Type B pancreatic cell (in vitro differentiated cells): Measurements from ENCODE around the gene PAEP. TPM values are rescaled to one million over a fixed set of nuclear protein-coding genes. Genes with fewer than 3 reads are reported as not detected.
A peak's percentile ranks its signal among the peaks of the same experiment; 100 is the strongest.
"Not testable (repeated sequence)": the region's sequence is repeated elsewhere in the genome, so short reads cannot be mapped to it uniquely, and the experiment has no call there.

Experiments
- DNase-seq: peaks from one replicate; pipeline ENCODE4 v3.0.0; 2021; ENCODE audit warnings: mixed read lengths; ENCODE audit not compliant: unreplicated experiment; ENCODE audit errors: extremely low spot score
- H3K27ac Mint-ChIP-seq: 2 replicates; pipeline ENCODE4 v1.8.0; 2021; ENCODE audit warnings: mild to moderate bottlenecking, mixed read lengths
- H3K27me3 Mint-ChIP-seq: 2 replicates; pipeline ENCODE4 v1.8.0; 2021; ENCODE audit warnings: mixed read lengths
- H3K36me3 Mint-ChIP-seq: 2 replicates; pipeline ENCODE4 v1.8.0; 2021; ENCODE audit warnings: mixed read lengths
- H3K4me1 Mint-ChIP-seq: one replicate; pipeline ENCODE4 v1.8.0; 2021; ENCODE audit warnings: mixed read lengths; ENCODE audit not compliant: unreplicated experiment
- H3K4me3 Mint-ChIP-seq: 2 replicates; pipeline ENCODE4 v1.8.0; 2021; ENCODE audit warnings: mild to moderate bottlenecking, mixed read lengths
- H3K9me3 Mint-ChIP-seq: 2 replicates; pipeline ENCODE4 v1.8.0; 2021; ENCODE audit warnings: mixed read lengths
- CTCF ChIP-seq: fragments of 200-600 bp; sonication (generic); conservative IDR thresholded peaks from 2 replicates; pipeline ENCODE4 v1.5.0; 2021; ENCODE audit warnings: antibody characterized with exemption, mild to moderate bottlenecking
- total RNA-seq: library from RNA; stranded (reverse); gene quantifications from 2 replicates; pipeline ENCODE4 v1.2.1, GENCODE V29; 2021; ENCODE audit warnings: low replicate concordance

Gene PAEP
- total RNA-seq, 1 donor from 2014 or later = not detected

GRCh38 chr9:135525241-135526088 lies 36.1 kb upstream of the PAEP start:
- no peaks in the 10 kb centered on the region for H3K27me3 Mint-ChIP-seq
- no peak for TF ChIP-seq CTCF
- no peaks in the 10 kb centered on the region for H3K4me1 Mint-ChIP-seq
- no peaks in the 10 kb centered on the region for H3K9me3 Mint-ChIP-seq
- no peaks in the 10 kb centered on the region for H3K36me3 Mint-ChIP-seq
- peak; percentile 62 for DNase-seq
- no peak overlapping the region for H3K4me3 Mint-ChIP-seq
- no peak overlapping the region for H3K27ac Mint-ChIP-seq

GRCh38 chr9:135526089-135526729 lies 35.3 kb upstream of the PAEP start:
- no peak for DNase-seq
- Mint-ChIP-seq H3K27me3 (no peaks in the 10 kb centered on the region), H3K4me1 (no peaks in the 10 kb centered on the region), H3K4me3 (no peak overlapping the region), H3K9me3 (no peaks in the 10 kb centered on the region), H3K36me3 (no peaks in the 10 kb centered on the region), H3K27ac (no peak overlapping the region)
- TF ChIP-seq CTCF = no peak

GRCh38 chr9:135526730-135527571 lies 34.6 kb upstream of the PAEP start:
- no peaks in the 10 kb centered on the region for H3K36me3 Mint-ChIP-seq
- no peaks in the 10 kb centered on the region for H3K27me3 Mint-ChIP-seq
- H3K4me1 Mint-ChIP-seq = no peaks in the 10 kb centered on the region
- no peak overlapping the region for H3K4me3 Mint-ChIP-seq
- peak; percentile 70 for DNase-seq
- no peak for TF ChIP-seq CTCF
- H3K9me3 Mint-ChIP-seq = no peaks in the 10 kb centered on the region
- no peak overlapping the region for H3K27ac Mint-ChIP-seq

GRCh38 chr9:135528842-135529435 lies 32.6 kb upstream of the PAEP start:
- H3K4me3 Mint-ChIP-seq, H3K27me3 Mint-ChIP-seq, H3K9me3 Mint-ChIP-seq, H3K4me1 Mint-ChIP-seq, H3K36me3 Mint-ChIP-seq, H3K27ac Mint-ChIP-seq: not testable (repeated sequence)
- DNase-seq = peak; percentile 32

GRCh38 chr9:135530146-135530545 lies 31.4 kb upstream of the PAEP start:
- DNase-seq = peak; percentile 16
- H3K36me3 Mint-ChIP-seq = no peaks in the 10 kb centered on the region
- TF ChIP-seq CTCF = no peak
- H3K4me3 Mint-ChIP-seq = no peak overlapping the region
- no peaks in the 10 kb centered on the region for H3K4me1 Mint-ChIP-seq
- H3K27me3 Mint-ChIP-seq = peaks cover 8% of the 10 kb centered on the region
- H3K9me3 Mint-ChIP-seq = no peaks in the 10 kb centered on the region
- H3K27ac Mint-ChIP-seq = no peak overlapping the region
